Skin of body (tissue), 2 donors: ENCODE measurements around the gene MRPS21. TPM values are rescaled to one million over a fixed set of nuclear protein-coding genes. Genes with fewer than 3 reads are reported as not detected.

Experiments used
- DNase-seq: peaks from one replicate; lab custom pipeline; 2025; lab: John Stamatoyannopoulos, UW
- total RNA-seq: library from RNA; depleted of rRNA; stranded (reverse); fragments of >200 nt; gene quantifications from one replicate; pipeline ENCODE4 v1.2.3, GENCODE V29; 2014

MRPS21 gene
- 35.6 TPM for total RNA-seq

DNA sequence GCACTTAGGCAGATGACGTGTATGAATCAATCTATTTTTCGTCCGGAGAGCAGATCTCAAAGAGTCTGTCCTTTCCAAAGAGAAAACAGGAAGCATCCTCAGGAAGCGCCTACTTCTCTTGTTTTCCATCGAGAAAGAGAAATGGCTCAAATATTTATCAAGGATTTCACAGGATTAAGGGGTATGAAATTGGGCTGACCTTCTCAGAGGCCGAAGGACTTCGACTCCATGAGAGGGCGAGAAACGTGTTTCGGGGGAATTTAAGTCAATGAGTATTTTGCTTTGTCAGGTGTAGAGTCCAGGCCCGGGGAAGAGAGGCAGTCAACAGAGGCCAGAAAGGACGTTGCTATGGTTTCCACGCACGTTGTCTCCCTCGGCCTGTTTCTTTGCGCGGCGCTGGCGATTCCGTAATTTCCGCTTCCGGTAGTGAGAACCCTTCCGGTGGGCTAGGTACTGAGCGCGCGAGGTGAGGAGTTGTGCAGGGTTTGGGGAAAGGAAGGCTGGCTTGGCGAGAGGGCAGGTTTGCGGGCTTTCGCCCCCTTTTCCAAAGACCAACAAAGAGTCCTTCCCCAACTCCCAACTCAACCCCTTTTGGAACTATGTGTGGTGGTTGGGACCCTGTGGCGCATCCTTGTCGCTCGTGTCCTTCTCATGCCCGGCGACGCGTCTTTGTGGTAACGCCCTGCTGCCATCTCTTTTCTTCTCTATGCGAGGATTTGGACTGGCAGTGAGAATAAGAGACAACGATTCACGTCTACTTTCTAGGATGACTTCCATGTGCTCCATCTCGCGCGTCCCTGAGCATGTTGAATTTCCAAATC lies at the start of gene MRPS21:
MRPS21 (plus strand) TSS at position 429 of the 821 bp plus-strand sequence. CDS start 506 bp downstream, outside the sequence.
- peak; percentile 94 for DNase-seq

DNA sequence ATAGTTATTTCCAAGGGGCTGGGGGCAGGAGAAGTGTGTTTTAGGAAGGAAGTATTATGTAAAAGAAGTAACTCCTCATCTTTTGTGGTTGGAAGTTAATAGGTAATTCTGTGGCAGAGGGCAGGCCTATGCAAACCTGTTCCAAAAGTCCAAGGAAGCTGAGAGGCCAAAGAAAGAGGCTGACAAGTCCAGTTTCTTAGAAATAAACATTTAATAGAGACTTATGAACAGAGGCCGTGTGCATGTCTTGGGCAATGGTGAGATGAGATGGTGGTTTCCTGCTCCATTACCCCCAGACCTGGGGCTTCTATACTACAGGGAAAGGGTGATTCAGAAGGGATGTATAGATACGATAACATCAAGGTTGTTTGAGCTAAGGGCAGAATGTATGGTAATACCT lies 43.7 kb upstream of the MRPS21 start:
- DNase-seq = no peak

DNA sequence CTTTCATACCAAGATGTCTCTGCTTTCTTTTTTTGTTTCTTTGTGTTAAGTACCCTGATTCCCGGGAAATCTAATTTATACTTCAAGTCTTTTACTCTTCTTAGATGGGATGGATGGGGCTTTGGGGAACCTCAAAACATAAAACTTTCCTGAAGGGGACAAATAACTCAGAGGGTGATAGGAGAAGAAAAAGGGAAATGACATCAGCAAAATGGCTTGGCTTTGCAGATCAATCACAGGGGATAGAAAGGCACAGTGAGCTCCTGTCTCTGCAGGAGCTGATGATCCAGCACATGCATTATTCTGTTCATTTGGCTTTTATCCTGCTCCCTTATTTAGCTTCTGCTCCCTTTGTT lies 37.5 kb upstream of the MRPS21 start:
- DNase-seq = no peak

- DNase-seq = no peak
Observed at GRCh38 chr1:150256554-150257341, 36.9 kb upstream of the MRPS21 start.

- DNase-seq = no peak
Observed at GRCh38 chr1:150257624-150258585, 35.8 kb upstream of the MRPS21 start, which contains the start of gene CA14. Gene CA14 (plus strand): TSS chr1:150257774. CDS start chr1:150258129, 355 bp downstream.

DNA sequence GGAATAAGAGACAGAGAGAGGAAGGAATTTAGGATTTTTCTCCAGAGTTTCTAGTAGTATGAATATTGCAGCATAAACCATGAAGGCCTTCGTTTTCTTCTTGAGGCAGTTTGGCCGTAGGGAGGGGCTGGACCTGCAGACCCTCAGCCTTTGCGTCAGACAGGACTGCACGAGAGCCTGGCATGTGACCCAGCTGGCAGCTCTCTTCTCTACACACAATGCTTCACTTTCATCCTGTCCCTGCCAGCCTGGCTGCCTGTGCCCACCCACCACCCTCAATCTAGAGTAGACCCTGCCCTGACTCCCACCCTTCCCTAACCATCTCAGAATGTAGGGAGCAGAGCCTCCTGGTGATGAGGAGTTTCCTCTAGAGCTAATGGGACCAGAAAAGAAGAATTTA lies 34.4 kb upstream of the MRPS21 start:
- no peak for DNase-seq

- no peak for DNase-seq
Observed at GRCh38 chr1:150259758-150260669, 33.6 kb upstream of the MRPS21 start.

GRCh38 chr1:150261367-150261766 lies 32.3 kb upstream of the MRPS21 start:
- no peak for DNase-seq

- no peak for DNase-seq
Observed at GRCh38 chr1:150262388-150263320, 31.0 kb upstream of the MRPS21 start.

DNA sequence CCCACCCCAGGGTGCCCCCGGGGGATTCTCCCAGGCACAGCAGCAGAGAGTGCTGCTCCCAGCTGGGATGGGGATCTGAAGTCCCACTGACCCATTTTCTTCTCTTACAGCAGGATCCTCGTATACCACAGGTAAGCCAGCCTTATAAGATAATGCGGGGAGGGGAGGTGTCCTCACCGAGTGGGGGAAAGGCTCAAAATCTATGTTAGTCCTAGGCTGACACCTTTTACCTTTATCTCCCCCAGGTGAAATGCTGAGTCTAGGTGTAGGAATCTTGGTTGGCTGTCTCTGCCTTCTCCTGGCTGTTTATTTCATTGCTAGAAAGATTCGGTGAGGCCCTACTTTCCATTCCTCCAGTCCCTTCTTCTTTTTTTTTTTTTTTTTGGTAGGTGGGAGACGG lies 30.1 kb upstream of the MRPS21 start:
- DNase-seq = no peak

DNA sequence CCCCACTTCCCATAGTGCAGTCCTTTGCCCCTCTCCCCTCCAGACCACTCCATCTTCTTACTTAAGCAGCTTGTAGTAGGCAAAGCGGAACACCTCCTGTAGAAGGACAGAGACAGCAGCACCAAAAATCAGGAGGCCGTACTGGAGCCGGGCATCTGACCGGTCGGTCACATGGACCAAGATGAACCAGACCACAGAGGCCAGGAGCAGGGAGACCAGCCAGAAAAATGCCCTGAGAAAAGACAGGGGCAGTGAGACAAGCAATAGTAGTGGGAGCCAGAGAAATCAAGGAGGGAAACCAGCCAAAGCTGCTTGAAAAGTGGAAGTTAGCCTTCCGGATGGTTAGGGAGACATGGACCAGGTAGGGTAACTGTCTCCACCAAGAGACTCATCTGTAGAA lies 25.8 kb upstream of the MRPS21 start:
- no peak for DNase-seq

GRCh38 chr1:150268340-150268704 lies 25.3 kb upstream of the MRPS21 start:
- no peak for DNase-seq

- DNase-seq = peak; percentile 97
Observed at GRCh38 chr1:150268705-150269403, 24.8 kb upstream of the MRPS21 start, which contains the start of gene APH1A. Gene APH1A (minus strand): TSS chr1:150269016. CDS start chr1:150268810, 206 bp downstream.

GRCh38 chr1:150269451-150269850 lies 24.2 kb upstream of the MRPS21 start:
- DNase-seq = no peak

DNA sequence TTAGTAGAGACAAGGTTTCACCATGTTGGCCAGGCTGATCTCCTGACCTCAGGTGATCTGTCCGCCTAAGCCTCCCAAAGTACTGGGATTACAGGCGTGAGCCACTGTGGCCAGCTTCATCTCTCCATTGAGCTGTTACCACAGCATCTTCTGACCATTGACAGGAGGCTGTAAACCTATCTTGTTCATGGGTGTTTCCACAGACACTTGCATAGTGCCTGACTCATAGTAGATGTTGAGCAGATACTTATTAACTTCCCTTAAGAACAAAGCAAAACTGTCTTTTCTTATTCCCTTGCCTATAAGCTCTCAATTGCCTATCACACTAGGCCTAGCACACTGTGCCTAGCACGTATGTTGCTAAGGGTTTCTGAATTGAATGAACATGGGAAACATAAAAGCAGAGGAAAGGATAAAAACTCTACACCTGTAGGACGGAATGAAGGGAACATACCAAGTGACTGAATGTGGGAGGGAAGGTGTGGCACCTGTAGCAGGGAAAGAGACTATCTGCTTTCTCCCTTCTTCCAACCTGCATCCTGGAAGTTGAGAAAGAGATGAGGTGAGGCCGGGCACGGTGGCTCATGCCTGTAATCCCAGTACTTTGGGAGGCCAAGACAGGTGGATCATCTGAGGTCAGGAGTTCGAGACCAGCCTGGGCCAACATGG lies 22.2 kb upstream of the MRPS21 start:
- no peak for DNase-seq

GRCh38 chr1:150273311-150273710 lies 20.4 kb upstream of the MRPS21 start:
- no peak for DNase-seq

DNA sequence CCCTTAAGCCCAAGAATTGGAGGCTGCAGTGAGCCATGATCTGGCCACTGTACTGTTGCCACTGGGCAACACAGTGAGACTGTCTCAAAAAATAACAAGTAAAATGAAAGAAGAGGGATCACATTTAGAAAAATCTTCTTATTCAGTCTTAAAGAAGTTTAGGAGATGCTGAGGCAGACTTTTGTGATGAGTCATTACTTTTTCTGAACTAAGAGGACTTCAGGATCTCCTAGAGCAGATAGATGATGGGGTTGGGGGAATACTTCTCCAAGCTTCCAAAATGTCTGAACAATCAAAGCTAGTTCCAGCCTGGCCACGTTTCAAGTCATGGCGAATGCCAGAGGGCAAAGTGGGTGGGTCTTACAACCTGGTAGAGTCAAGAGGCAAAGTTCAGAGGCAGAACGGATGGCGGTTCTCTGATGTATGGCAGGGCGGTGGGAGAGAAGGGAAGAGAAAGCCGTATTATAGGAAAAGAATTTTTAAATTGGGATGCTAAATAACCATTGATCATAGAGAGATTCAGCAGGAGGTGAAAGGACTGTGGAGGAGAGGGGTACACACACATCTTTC lies 13.4 kb upstream of the MRPS21 start:
- no peak for DNase-seq
